ENCODE data around the gene ZFP36.

- TF ChIP-seq, protein P1, sequence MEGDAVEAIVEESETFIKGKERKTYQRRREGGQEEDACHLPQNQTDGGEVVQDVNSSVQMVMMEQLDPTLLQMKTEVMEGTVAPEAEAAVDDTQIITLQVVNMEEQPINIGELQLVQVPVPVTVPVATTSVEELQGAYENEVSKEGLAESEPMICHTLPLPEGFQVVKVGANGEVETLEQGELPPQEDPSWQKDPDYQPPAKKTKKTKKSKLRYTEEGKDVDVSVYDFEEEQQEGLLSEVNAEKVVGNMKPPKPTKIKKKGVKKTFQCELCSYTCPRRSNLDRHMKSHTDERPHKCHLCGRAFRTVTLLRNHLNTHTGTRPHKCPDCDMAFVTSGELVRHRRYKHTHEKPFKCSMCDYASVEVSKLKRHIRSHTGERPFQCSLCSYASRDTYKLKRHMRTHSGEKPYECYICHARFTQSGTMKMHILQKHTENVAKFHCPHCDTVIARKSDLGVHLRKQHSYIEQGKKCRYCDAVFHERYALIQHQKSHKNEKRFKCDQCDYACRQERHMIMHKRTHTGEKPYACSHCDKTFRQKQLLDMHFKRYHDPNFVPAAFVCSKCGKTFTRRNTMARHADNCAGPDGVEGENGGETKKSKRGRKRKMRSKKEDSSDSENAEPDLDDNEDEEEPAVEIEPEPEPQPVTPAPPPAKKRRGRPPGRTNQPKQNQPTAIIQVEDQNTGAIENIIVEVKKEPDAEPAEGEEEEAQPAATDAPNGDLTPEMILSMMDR (IDR thresholded peaks at IDR 0.05) = no peak
- no peak for TF ChIP-seq POLR2A (IDR thresholded peaks at IDR 0.05)
Measured at GRCh38 chr19:39436350-39436716, 29.7 kb downstream of the ZFP36 start.

Measured in adrenal gland (tissue), 5 donors.